HCT116 (cell line): ENCODE measurements around the gene RBKS. TPM values are rescaled to one million over a fixed set of nuclear protein-coding genes. Genes with fewer than 3 reads are reported as not detected.

Experiments used
- ATAC-seq: fragments of 200-7000 bp; cut with Tn5 transposase; 2 replicates; pipeline ENCODE4 v1.9.1; 2020; ENCODE audit warnings: mild to moderate bottlenecking, moderate library complexity
- BruUV-seq: library from RNA; stranded (reverse); fragments of 400-500 nt; replicated peaks from 2 replicates; lab custom pipeline; 2021; lab: Mats Ljungman, UMichigan
- CTCF ChIA-PET: fragments of 300-600 bp; sonication (Branson Sonifier 250); formaldehyde crosslinking; loops from one replicate; lab custom pipeline; 2021; ENCODE audit warnings: antibody characterized with exemption; lab: Charles Lee
- POLR2A ChIA-PET: fragments of 300-600, 350-600 bp; sonication (Branson Sonifier 250); formaldehyde crosslinking; loops from one replicate; lab custom pipeline; 2021; ENCODE audit warnings: antibody characterized with exemption; lab: Charles Lee
- RAD21 ChIA-PET, 2 experiments: fragments of 300-600 bp; sonication (Branson Sonifier 250); formaldehyde crosslinking; loops; one replicate each; lab custom pipeline; 2023; ENCODE audit warnings: low total read pairs in 2 of 2; ENCODE audit not compliant: uncharacterized antibody in 2 of 2, unreplicated experiment in 2 of 2, low non-redundant PET in 1 of 2; lab: Charles Lee
- DNase-seq: peaks from one replicate; pipeline ENCODE4 v3.0.0-alpha.2; 2010; ENCODE audit warnings: low read depth, low spot score
- H2AFZ ChIP-seq: fragments of 200-600 bp; shearing (Covaris generic), sonication (generic); 2 replicates; pipeline ENCODE4 v1.6.1; 2017; ENCODE audit warnings: low read depth, mixed run types, mixed read lengths, antibody characterized with exemption, low read length; ENCODE audit not compliant: poor library complexity, severe bottlenecking
- H3K27ac ChIP-seq: 2 replicates; pipeline ENCODE4 v1.5.1; 2012; ENCODE audit warnings: low read depth, low read length
- H3K27me3 ChIP-seq: fragments of 200-600 bp; sonication (generic); 2 replicates; pipeline ENCODE4 v1.6.1; 2016; ENCODE audit warnings: mixed run types, low read length, mixed read lengths; ENCODE audit not compliant: insufficient read depth
- H3K36me3 ChIP-seq, 2 experiments: fragments of 200-500 bp in 1 of 2; fragments of 200-600 bp in 1 of 2; sonication (Bioruptor generic) in 1 of 2; sonication (generic) in 1 of 2; 2 replicates each; pipeline versions ENCODE4 v1.5.1 to v1.6.1; 2014 to 2016; ENCODE audit warnings: low read length in 2 of 2, inconsistent platforms in 1 of 2, mixed read lengths in 1 of 2, mixed run types in 1 of 2; ENCODE audit not compliant: insufficient read depth in 2 of 2, control insufficient read depth in 1 of 2
- H3K4me1 ChIP-seq, 2 experiments: fragments of 200-600 bp in 1 of 2; sonication (generic) in 1 of 2; 2 replicates each; pipeline versions ENCODE4 v1.5.1 to v1.6.1; 2012 to 2017; ENCODE audit warnings: low read length in 2 of 2, inconsistent platforms in 1 of 2, mild to moderate bottlenecking in 1 of 2, mixed read lengths in 1 of 2, mixed run types in 1 of 2, moderate library complexity in 1 of 2; ENCODE audit not compliant: insufficient read depth in 2 of 2, control insufficient read depth in 1 of 2
- H3K4me2 ChIP-seq: fragments of 200-600 bp; sonication (generic); 2 replicates; pipeline ENCODE4 v1.6.1; 2017; ENCODE audit warnings: mixed run types, low read length, mixed read lengths
- H3K4me3 ChIP-seq, 2 experiments: fragments of 200-600 bp in 1 of 2; sonication (generic) in 1 of 2; replicated peaks in 1 of 2; 2 replicates each; pipeline ENCODE4 v1.5.1; 2011 to 2016; ENCODE audit warnings: low read length in 2 of 2, control low read depth in 1 of 2, low read depth in 1 of 2, mild to moderate bottlenecking in 1 of 2, mixed read lengths in 1 of 2, mixed run types in 1 of 2
- H3K79me2 ChIP-seq: fragments of 200-600 bp; sonication (generic); 2 replicates; pipeline ENCODE4 v1.6.1; 2017; ENCODE audit warnings: mild to moderate bottlenecking, mixed run types, low read length, moderate library complexity, mixed read lengths; ENCODE audit not compliant: insufficient read depth
- H3K9ac ChIP-seq: fragments of 200-600 bp; sonication (generic); 2 replicates; pipeline ENCODE4 v1.6.1; 2016; ENCODE audit warnings: low read length, mixed read lengths
- H3K9me2 ChIP-seq: fragments of 200-600 bp; sonication (generic), shearing (Covaris generic); 2 replicates; pipeline ENCODE4 v1.6.1; 2017; ENCODE audit warnings: mixed run types, mild to moderate bottlenecking, moderate library complexity; ENCODE audit not compliant: insufficient read depth
- H3K9me3 ChIP-seq, 2 experiments: fragments of 200-500 bp in 1 of 2; fragments of 200-600 bp in 1 of 2; sonication (Bioruptor generic) in 1 of 2; sonication (generic) in 1 of 2; 2 replicates each; pipeline ENCODE4 v1.6.1; 2014 to 2017; ENCODE audit warnings: low read length in 2 of 2, mixed read lengths in 2 of 2, inconsistent platforms in 1 of 2, low read depth in 1 of 2, mild to moderate bottlenecking in 1 of 2, mixed run types in 1 of 2, moderate library complexity in 1 of 2; ENCODE audit not compliant: control insufficient read depth in 1 of 2, insufficient read depth in 1 of 2
- H4K20me1 ChIP-seq: fragments of 200-600 bp; sonication (generic), shearing (Covaris generic); 2 replicates; pipeline ENCODE4 v1.6.1; 2017; ENCODE audit warnings: mixed run types, mild to moderate bottlenecking, moderate library complexity; ENCODE audit not compliant: insufficient read depth
- CEBPB ChIP-seq: IDR thresholded peaks from 2 replicates; pipeline ENCODE4 v1.6.1; 2012; ENCODE audit warnings: low read depth
- EGR1 ChIP-seq: IDR thresholded peaks from 2 replicates; pipeline ENCODE4 v1.6.1; 2012; ENCODE audit warnings: low read depth
- EZH2phosphoT487 ChIP-seq: fragments of 200-600 bp; IDR thresholded peaks from 2 replicates; pipeline ENCODE4 v1.6.1; 2018; ENCODE audit warnings: antibody characterized with exemption, borderline replicate concordance
- FOSL1 ChIP-seq: IDR thresholded peaks from 2 replicates; pipeline ENCODE4 v1.6.1; 2012; ENCODE audit warnings: low read depth
- JUND ChIP-seq: IDR thresholded peaks from 2 replicates; pipeline ENCODE4 v1.6.1; 2012
- POLR2AphosphoS5 ChIP-seq: IDR thresholded peaks from 2 replicates; pipeline ENCODE4 v1.6.1; 2011; ENCODE audit warnings: mild to moderate bottlenecking, low read depth, low read length, moderate library complexity
- SIN3A ChIP-seq: IDR thresholded peaks from 2 replicates; pipeline ENCODE4 v1.6.1; 2012; ENCODE audit warnings: low read depth
- SP1 ChIP-seq: IDR thresholded peaks from 2 replicates; pipeline ENCODE4 v1.6.1; 2012; ENCODE audit warnings: low read depth
- ZFX ChIP-seq: fragments of 450-650 bp; IDR thresholded peaks from 2 replicates; pipeline ENCODE4 v1.6.1; 2017
- ZNF274 ChIP-seq: fragments of 200-500 bp; sonication (Bioruptor generic); IDR thresholded peaks from 2 replicates; pipeline ENCODE4 v1.6.1; 2014; ENCODE audit warnings: mild to moderate bottlenecking, low read depth, low read length, inconsistent platforms
- intact Hi-C: fragments of 100-400 bp; cut with micrococcal nuclease; formaldehyde crosslinking; loops from 2 replicates; pipeline ENCODE4 v1.10.0; 2022
- total RNA-seq: library from RNA; stranded (reverse); gene quantifications from one replicate; pipeline ENCODE4 v1.2.1, GENCODE V29; 2021; ENCODE audit not compliant: unreplicated experiment
- TF ChIP-seq, protein P1 (sequence below): IDR thresholded peaks from 2 replicates; pipeline ENCODE4 v1.6.1; 2012
- TF ChIP-seq, protein P2 (sequence below): IDR thresholded peaks from 2 replicates; pipeline ENCODE4 v1.6.1; 2012; ENCODE audit warnings: low read depth
- TF ChIP-seq, protein P3 (sequence below), 3 experiments: fragments of 200-600 bp in 1 of 3; sonication (generic) in 1 of 3; IDR thresholded peaks in 2 of 3; conservative IDR thresholded peaks in 1 of 3; 2 replicates each; pipeline ENCODE4 v1.5.1; 2012 to 2017; ENCODE audit warnings: low read depth in 2 of 3, low read length in 2 of 3, antibody characterized with exemption in 1 of 3, borderline replicate concordance in 1 of 3, control low read depth in 1 of 3, mild to moderate bottlenecking in 1 of 3, mixed read lengths in 1 of 3, mixed run types in 1 of 3, moderate library complexity in 1 of 3; ENCODE audit not compliant: insufficient read depth in 1 of 3
- TF ChIP-seq, protein P4 (sequence below): IDR thresholded peaks from 2 replicates; pipeline ENCODE4 v1.6.1; 2012

RBKS gene
- total RNA-seq, 1 experiment from 2014 or later: 2.4 TPM

DNA sequence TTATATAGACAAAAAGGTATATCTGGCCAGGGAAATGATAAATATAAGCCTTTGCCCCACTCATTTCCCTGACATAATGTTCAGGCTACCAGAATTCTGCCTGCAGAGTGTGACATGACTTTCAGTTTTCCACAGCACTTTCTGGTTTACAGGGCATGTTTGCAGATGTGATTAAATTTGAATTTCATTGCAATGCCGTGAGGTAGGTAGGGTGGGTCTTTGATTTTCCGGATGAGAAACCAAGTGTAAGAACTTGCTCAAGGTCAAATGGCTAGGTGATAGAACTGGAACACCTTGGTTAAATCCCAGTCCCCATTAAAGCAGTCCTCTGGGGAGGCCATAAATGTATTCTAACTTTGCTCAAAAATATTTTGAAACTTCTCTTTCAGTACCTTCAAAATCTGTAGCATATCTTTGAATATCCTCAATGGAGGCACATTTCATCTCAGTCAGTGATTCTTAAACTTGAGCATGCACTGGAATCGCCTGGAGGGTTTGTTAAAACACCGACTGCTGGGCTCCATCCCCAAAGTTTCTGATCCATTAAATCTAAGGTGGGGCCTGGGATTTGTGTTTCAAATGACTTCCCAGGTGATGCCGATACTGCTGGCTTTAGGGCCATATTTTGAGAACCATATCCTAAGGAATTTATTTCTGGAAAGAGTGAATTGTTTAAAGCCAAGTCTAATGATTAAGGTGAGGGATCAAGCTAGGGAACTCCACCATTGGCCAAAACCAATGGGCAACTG is 83.7 kb downstream of the RBKS start:
- ATAC-seq: no peak
- H4K20me1 ChIP-seq: no peaks in the 10 kb centered on the region
- H3K79me2 ChIP-seq: no peaks in the 10 kb centered on the region
- H3K27me3 ChIP-seq: no peaks in the 10 kb centered on the region
- peaks cover 0 to 10% of the 10 kb centered on the region in 2 experiments; a peak in 2 of 4 replicates for H3K4me1 ChIP-seq
- no peak overlapping the region for H2AFZ ChIP-seq
- ChIA-PET POLR2A (no interaction called here), RAD21 (no interaction called here), CTCF (interaction anchor here (1.3 to 1.5 kb wide), 2 partner anchors 89 to 640 kb away, joined by 3 read pairs; no protein-coding TSS in a partner anchor)
- H3K9me3 ChIP-seq: no peaks in the 10 kb centered on the region
- no peak overlapping the region for H3K9ac ChIP-seq
- no peaks in the 10 kb centered on the region for H3K36me3 ChIP-seq
- no peak overlapping the region for H3K4me3 ChIP-seq
- H3K4me2 ChIP-seq: no peak overlapping the region
- TF ChIP-seq, protein P1, sequence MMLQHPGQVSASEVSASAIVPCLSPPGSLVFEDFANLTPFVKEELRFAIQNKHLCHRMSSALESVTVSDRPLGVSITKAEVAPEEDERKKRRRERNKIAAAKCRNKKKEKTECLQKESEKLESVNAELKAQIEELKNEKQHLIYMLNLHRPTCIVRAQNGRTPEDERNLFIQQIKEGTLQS: 0 out of 2 replicates have a peak, but pooled peaks have one; percentile 6
- no peak for TF ChIP-seq SP1
- TF ChIP-seq, all 23 proteins: peak for 1
- no peak for DNase-seq
- intact Hi-C loops: loop anchor here (1.0 kb wide), 2 partner anchors 590 to 646 kb away; no protein-coding TSS in a partner anchor
- no TSS peak for BruUV-seq
- H3K27ac ChIP-seq: no peak overlapping the region
- no peaks in the 10 kb centered on the region for H3K9me2 ChIP-seq

DNA sequence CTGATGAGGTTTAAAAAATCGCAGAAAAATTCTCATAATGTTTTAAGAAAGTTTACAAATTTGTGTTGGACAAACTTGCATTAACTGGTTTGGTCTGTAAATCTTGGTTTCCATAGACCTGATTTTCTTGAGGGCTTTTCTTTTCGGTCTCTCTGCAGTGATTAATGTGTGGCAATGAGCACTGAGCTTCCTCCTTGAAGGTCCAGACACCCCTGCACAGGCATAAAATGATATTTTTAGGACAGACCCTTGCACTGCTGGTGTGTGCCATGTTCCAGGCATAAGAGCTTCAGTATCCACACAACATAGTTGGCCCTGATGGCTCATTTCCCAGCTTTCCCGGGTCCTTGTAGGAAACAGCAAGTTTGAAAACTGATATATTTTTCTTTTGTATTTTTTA is 85.0 kb downstream of the RBKS start:
- H3K27ac ChIP-seq: no peak overlapping the region
- H3K4me3 ChIP-seq: no peak overlapping the region
- H3K79me2 ChIP-seq: no peaks in the 10 kb centered on the region
- no peaks in the 10 kb centered on the region for H4K20me1 ChIP-seq
- H3K9me2 ChIP-seq: no peaks in the 10 kb centered on the region
- H3K9me3 ChIP-seq: no peaks in the 10 kb centered on the region
- DNase-seq (no peak), ATAC-seq (no peak)
- no peak overlapping the region for H3K9ac ChIP-seq
- no peaks in the 10 kb centered on the region for H3K27me3 ChIP-seq
- ChIA-PET POLR2A (no interaction called here), CTCF (no interaction called here), RAD21 (no interaction called here)
- no peaks in the 10 kb centered on the region for H3K36me3 ChIP-seq
- H2AFZ ChIP-seq: no peak overlapping the region
- no peak overlapping the region for H3K4me2 ChIP-seq
- intact Hi-C loops: no loop called here
- peaks cover 3 to 19% of the 10 kb centered on the region in 2 experiments for H3K4me1 ChIP-seq
- no TSS peak for BruUV-seq
- no peak for TF ChIP-seq SIN3A
- TF ChIP-seq EGR1: no peak
- TF ChIP-seq, protein P1: no peak
- no peak for TF ChIP-seq ZNF274
- TF ChIP-seq, protein P2, sequence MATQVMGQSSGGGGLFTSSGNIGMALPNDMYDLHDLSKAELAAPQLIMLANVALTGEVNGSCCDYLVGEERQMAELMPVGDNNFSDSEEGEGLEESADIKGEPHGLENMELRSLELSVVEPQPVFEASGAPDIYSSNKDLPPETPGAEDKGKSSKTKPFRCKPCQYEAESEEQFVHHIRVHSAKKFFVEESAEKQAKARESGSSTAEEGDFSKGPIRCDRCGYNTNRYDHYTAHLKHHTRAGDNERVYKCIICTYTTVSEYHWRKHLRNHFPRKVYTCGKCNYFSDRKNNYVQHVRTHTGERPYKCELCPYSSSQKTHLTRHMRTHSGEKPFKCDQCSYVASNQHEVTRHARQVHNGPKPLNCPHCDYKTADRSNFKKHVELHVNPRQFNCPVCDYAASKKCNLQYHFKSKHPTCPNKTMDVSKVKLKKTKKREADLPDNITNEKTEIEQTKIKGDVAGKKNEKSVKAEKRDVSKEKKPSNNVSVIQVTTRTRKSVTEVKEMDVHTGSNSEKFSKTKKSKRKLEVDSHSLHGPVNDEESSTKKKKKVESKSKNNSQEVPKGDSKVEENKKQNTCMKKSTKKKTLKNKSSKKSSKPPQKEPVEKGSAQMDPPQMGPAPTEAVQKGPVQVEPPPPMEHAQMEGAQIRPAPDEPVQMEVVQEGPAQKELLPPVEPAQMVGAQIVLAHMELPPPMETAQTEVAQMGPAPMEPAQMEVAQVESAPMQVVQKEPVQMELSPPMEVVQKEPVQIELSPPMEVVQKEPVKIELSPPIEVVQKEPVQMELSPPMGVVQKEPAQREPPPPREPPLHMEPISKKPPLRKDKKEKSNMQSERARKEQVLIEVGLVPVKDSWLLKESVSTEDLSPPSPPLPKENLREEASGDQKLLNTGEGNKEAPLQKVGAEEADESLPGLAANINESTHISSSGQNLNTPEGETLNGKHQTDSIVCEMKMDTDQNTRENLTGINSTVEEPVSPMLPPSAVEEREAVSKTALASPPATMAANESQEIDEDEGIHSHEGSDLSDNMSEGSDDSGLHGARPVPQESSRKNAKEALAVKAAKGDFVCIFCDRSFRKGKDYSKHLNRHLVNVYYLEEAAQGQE: no peak
- TF ChIP-seq JUND: no peak
- TF ChIP-seq EZH2phosphoT487: no peak
- TF ChIP-seq CEBPB: no peak
- TF ChIP-seq ZFX: no peak
- TF ChIP-seq, protein P3, sequence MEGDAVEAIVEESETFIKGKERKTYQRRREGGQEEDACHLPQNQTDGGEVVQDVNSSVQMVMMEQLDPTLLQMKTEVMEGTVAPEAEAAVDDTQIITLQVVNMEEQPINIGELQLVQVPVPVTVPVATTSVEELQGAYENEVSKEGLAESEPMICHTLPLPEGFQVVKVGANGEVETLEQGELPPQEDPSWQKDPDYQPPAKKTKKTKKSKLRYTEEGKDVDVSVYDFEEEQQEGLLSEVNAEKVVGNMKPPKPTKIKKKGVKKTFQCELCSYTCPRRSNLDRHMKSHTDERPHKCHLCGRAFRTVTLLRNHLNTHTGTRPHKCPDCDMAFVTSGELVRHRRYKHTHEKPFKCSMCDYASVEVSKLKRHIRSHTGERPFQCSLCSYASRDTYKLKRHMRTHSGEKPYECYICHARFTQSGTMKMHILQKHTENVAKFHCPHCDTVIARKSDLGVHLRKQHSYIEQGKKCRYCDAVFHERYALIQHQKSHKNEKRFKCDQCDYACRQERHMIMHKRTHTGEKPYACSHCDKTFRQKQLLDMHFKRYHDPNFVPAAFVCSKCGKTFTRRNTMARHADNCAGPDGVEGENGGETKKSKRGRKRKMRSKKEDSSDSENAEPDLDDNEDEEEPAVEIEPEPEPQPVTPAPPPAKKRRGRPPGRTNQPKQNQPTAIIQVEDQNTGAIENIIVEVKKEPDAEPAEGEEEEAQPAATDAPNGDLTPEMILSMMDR (IDR thresholded peaks at IDR 0.05 in 2 of 3, conservative IDR thresholded peaks at IDR 0.05 in 1 of 3; ENCODE audit: borderline replicate concordance in 1 of 3, insufficient read depth in 1 of 3, low read depth in 2 of 3, low read length in 2 of 3): no peak
- TF ChIP-seq, protein P4, sequence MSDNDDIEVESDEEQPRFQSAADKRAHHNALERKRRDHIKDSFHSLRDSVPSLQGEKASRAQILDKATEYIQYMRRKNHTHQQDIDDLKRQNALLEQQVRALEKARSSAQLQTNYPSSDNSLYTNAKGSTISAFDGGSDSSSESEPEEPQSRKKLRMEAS: no peak
- TF ChIP-seq FOSL1: no peak
- no peak for TF ChIP-seq POLR2AphosphoS5
